ENCODE data around the gene CYP2F1.
"Not testable (repeated sequence)": the region's sequence is repeated elsewhere in the genome, so short reads cannot be mapped to it uniquely, and the experiment has no call there.

Gene CYP2F1

GRCh38 chr19:41111750-41112295, 2.4 kb upstream of the CYP2F1 start:
- H3K27me3 Mint-ChIP-seq: peaks cover 11% of the 10 kb centered on the region

GRCh38 chr19:41112728-41113290, 1.4 kb upstream of the CYP2F1 start:
- Mint-ChIP-seq H3K4me3 (no peak overlapping the region), H3K36me3 (ENCODE audit: low read depth) (no peaks in the 10 kb centered on the region), H3K4me1 (ENCODE audit: low read depth) (no peaks in the 10 kb centered on the region), H3K9me3 (no peaks in the 10 kb centered on the region), H3K27ac (no peak overlapping the region), H3K27me3 (peaks cover 11% of the 10 kb centered on the region)
- intact Hi-C loops (cut with micrococcal nuclease): no loop called here

More at GRCh38 chr19:41111750-41112295, 2.4 kb upstream of the CYP2F1 start:
- H3K4me1 Mint-ChIP-seq (ENCODE audit: low read depth): no peaks in the 10 kb centered on the region
- intact Hi-C loops (cut with micrococcal nuclease): no loop called here
- H3K27ac Mint-ChIP-seq: no peak overlapping the region
- H3K36me3 Mint-ChIP-seq (ENCODE audit: low read depth): no peaks in the 10 kb centered on the region
- H3K9me3 Mint-ChIP-seq: no peaks in the 10 kb centered on the region
- H3K4me3 Mint-ChIP-seq: no peak overlapping the region

- intact Hi-C loops (cut with micrococcal nuclease): no loop called here
- Mint-ChIP-seq H3K4me3 (no peak overlapping the region), H3K27ac (no peak overlapping the region), H3K27me3 (peaks cover 15% of the 10 kb centered on the region), H3K9me3 (no peaks in the 10 kb centered on the region), H3K36me3 (ENCODE audit: low read depth) (no peaks in the 10 kb centered on the region), H3K4me1 (ENCODE audit: low read depth) (peaks cover 6% of the 10 kb centered on the region)
These were observed 2.0 kb downstream of the CYP2F1 start for GRCh38 chr19:41116261-41116660.

- H3K4me1 Mint-ChIP-seq (ENCODE audit: low read depth): peaks cover 25% of the 10 kb centered on the region
- H3K36me3 Mint-ChIP-seq (ENCODE audit: low read depth); H3K4me3 Mint-ChIP-seq; H3K9me3 Mint-ChIP-seq; H3K27me3 Mint-ChIP-seq; H3K27ac Mint-ChIP-seq; intact Hi-C loops (cut with micrococcal nuclease): not testable (repeated sequence)
These were observed 7.0 kb downstream of the CYP2F1 start for GRCh38 chr19:41120929-41121911.

GRCh38 chr19:41122846-41123245, 8.6 kb downstream of the CYP2F1 start:
- intact Hi-C loops (cut with micrococcal nuclease); H3K27ac Mint-ChIP-seq; H3K36me3 Mint-ChIP-seq (ENCODE audit: low read depth); H3K4me3 Mint-ChIP-seq; H3K9me3 Mint-ChIP-seq: not testable (repeated sequence)
- Mint-ChIP-seq H3K4me1 (ENCODE audit: low read depth) (peaks cover 29% of the 10 kb centered on the region), H3K27me3 (peaks cover 12% of the 10 kb centered on the region)

GRCh38 chr19:41123716-41124294, 9.6 kb downstream of the CYP2F1 start:
- H3K27ac Mint-ChIP-seq: no peak overlapping the region
- H3K27me3 Mint-ChIP-seq: peaks cover 21% of the 10 kb centered on the region
- H3K9me3 Mint-ChIP-seq: no peaks in the 10 kb centered on the region
- no peak overlapping the region for H3K4me3 Mint-ChIP-seq
- intact Hi-C loops (cut with micrococcal nuclease): no loop called here
- peaks cover 39% of the 10 kb centered on the region for H3K4me1 Mint-ChIP-seq (ENCODE audit: low read depth)
- H3K36me3 Mint-ChIP-seq (ENCODE audit: low read depth): no peaks in the 10 kb centered on the region

GRCh38 chr19:41126765-41127203, 12.6 kb downstream of the CYP2F1 start:
- not testable (repeated sequence) for H3K27ac Mint-ChIP-seq, H3K4me3 Mint-ChIP-seq

GRCh38 chr19:41127362-41127761, 13.1 kb downstream of the CYP2F1 start:
- H3K27ac Mint-ChIP-seq; intact Hi-C loops (cut with micrococcal nuclease); H3K4me3 Mint-ChIP-seq; H3K9me3 Mint-ChIP-seq; H3K36me3 Mint-ChIP-seq (ENCODE audit: low read depth): not testable (repeated sequence)
- Mint-ChIP-seq H3K27me3 (peaks cover 37% of the 10 kb centered on the region), H3K4me1 (ENCODE audit: low read depth) (peaks cover 30% of the 10 kb centered on the region)

More at GRCh38 chr19:41126765-41127203, 12.6 kb downstream of the CYP2F1 start:
- not testable (repeated sequence) for H3K36me3 Mint-ChIP-seq (ENCODE audit: low read depth); H3K9me3 Mint-ChIP-seq
- Mint-ChIP-seq H3K4me1 (ENCODE audit: low read depth) (peaks cover 30% of the 10 kb centered on the region), H3K27me3 (peaks cover 33% of the 10 kb centered on the region)
- intact Hi-C loops (cut with micrococcal nuclease): loop anchor here (1.0 kb wide), 1 partner anchor 18 kb away; no protein-coding TSS in a partner anchor

- Mint-ChIP-seq H3K27me3 (peaks cover 41% of the 10 kb centered on the region), H3K4me3 (peak overlapping the region; percentile 42), H3K4me1 (ENCODE audit: low read depth) (peaks cover 30% of the 10 kb centered on the region)
- H3K27ac Mint-ChIP-seq; H3K9me3 Mint-ChIP-seq; intact Hi-C loops (cut with micrococcal nuclease); H3K36me3 Mint-ChIP-seq (ENCODE audit: low read depth): not testable (repeated sequence)
These were observed 13.6 kb downstream of the CYP2F1 start for GRCh38 chr19:41127801-41128300.

- H3K4me3 Mint-ChIP-seq: no peak overlapping the region
- no peak overlapping the region for H3K27ac Mint-ChIP-seq
- H3K4me1 Mint-ChIP-seq (ENCODE audit: low read depth): peaks cover 30% of the 10 kb centered on the region
- H3K27me3 Mint-ChIP-seq: peaks cover 46% of the 10 kb centered on the region
- no peaks in the 10 kb centered on the region for H3K9me3 Mint-ChIP-seq
- H3K36me3 Mint-ChIP-seq (ENCODE audit: low read depth): no peaks in the 10 kb centered on the region
- intact Hi-C loops (cut with micrococcal nuclease): no loop called here
These were observed 14.5 kb downstream of the CYP2F1 start for GRCh38 chr19:41128692-41129091.

GRCh38 chr19:41131186-41131585, 17.0 kb downstream of the CYP2F1 start:
- intact Hi-C loops (cut with micrococcal nuclease): loop anchor here (5.0 kb wide), 1 partner anchor 319 kb away; no protein-coding TSS in a partner anchor
- Mint-ChIP-seq H3K4me3 (no peak overlapping the region), H3K36me3 (ENCODE audit: low read depth) (no peaks in the 10 kb centered on the region), H3K9me3 (no peaks in the 10 kb centered on the region), H3K27ac (no peak overlapping the region), H3K4me1 (ENCODE audit: low read depth) (peaks cover 26% of the 10 kb centered on the region), H3K27me3 (peaks cover 60% of the 10 kb centered on the region)

GRCh38 chr19:41133260-41133659, 19.0 kb downstream of the CYP2F1 start:
- intact Hi-C loops (cut with micrococcal nuclease): loop anchor here (5.0 kb wide), 1 partner anchor 321 kb away; no protein-coding TSS in a partner anchor
- Mint-ChIP-seq H3K4me3 (no peak overlapping the region), H3K36me3 (ENCODE audit: low read depth) (no peaks in the 10 kb centered on the region), H3K27ac (no peak overlapping the region), H3K27me3 (peaks cover 51% of the 10 kb centered on the region), H3K4me1 (ENCODE audit: low read depth) (peaks cover 17% of the 10 kb centered on the region), H3K9me3 (no peaks in the 10 kb centered on the region)

- intact Hi-C loops (cut with micrococcal nuclease): loop anchor here (5.0 kb wide), 1 partner anchor 322 kb away; no protein-coding TSS in a partner anchor
- Mint-ChIP-seq H3K27ac (peak overlapping the region; percentile 78), H3K4me3 (no peak overlapping the region)
These were observed 20.4 kb downstream of the CYP2F1 start for GRCh38 chr19:41134616-41135015.

More at GRCh38 chr19:41134616-41135015, 20.4 kb downstream of the CYP2F1 start:
- Mint-ChIP-seq H3K9me3 (no peaks in the 10 kb centered on the region), H3K4me1 (ENCODE audit: low read depth) (peaks cover 12% of the 10 kb centered on the region), H3K36me3 (ENCODE audit: low read depth) (no peaks in the 10 kb centered on the region), H3K27me3 (peaks cover 44% of the 10 kb centered on the region)

Measured in dendritic cell treated with granulocyte-macrophage colony-stimulating factor and Interleukin-4, amounts not matched to agents 40 ng/mL and 50 ng/mL, for 4 days (primary cell).